H9 (cell line): ENCODE results near the gene SARS1. TPM values are rescaled to one million over a fixed set of nuclear protein-coding genes. Genes with fewer than 3 reads are reported as not detected.

Experiments
- DNase-seq: peaks from one replicate; pipeline ENCODE4 v3.0.0-alpha.2; 2017
- H2AFZ ChIP-seq: one replicate; pipeline ENCODE4 v1.6.1; 2013; ENCODE audit warnings: mild to moderate bottlenecking, low read length, control low read depth, moderate library complexity
- H2AK5ac ChIP-seq: 2 replicates; pipeline ENCODE4 v1.6.1; 2013; ENCODE audit warnings: low read length, control low read depth, mixed read lengths; ENCODE audit not compliant: insufficient read length
- H2BK120ac ChIP-seq: one replicate; pipeline ENCODE4 v1.6.1; 2013; ENCODE audit warnings: low read depth, mild to moderate bottlenecking, low read length, control low read depth, inconsistent platforms; ENCODE audit not compliant: poor library complexity, severe bottlenecking
- H2BK12ac ChIP-seq: 2 replicates; pipeline ENCODE4 v1.6.1; 2013; ENCODE audit warnings: low read length, control low read depth, mixed read lengths, low read depth; ENCODE audit not compliant: insufficient read length
- H2BK15ac ChIP-seq: 2 replicates; pipeline ENCODE4 v1.6.1; 2013; ENCODE audit warnings: low read depth, low read length, control low read depth
- H2BK20ac ChIP-seq: one replicate; pipeline ENCODE4 v1.6.1; 2013; ENCODE audit warnings: low read depth, mild to moderate bottlenecking, low read length, control low read depth, inconsistent platforms; ENCODE audit not compliant: poor library complexity, severe bottlenecking
- H2BK5ac ChIP-seq: 2 replicates; pipeline ENCODE4 v1.6.1; 2013; ENCODE audit warnings: low read length, control low read depth, mixed read lengths; ENCODE audit not compliant: insufficient read length
- H3K14ac ChIP-seq: 2 replicates; pipeline ENCODE4 v1.6.1; 2013; ENCODE audit warnings: low read length, control low read depth; ENCODE audit not compliant: insufficient read depth
- H3K18ac ChIP-seq: 2 replicates; pipeline ENCODE4 v1.6.1; 2013; ENCODE audit warnings: low read depth, mild to moderate bottlenecking, mixed read lengths, low read length, control low read depth; ENCODE audit not compliant: insufficient read length
- H3K23ac ChIP-seq: 2 replicates; pipeline ENCODE4 v1.6.1; 2013; ENCODE audit warnings: low read length, control low read depth, mixed read lengths, low read depth; ENCODE audit not compliant: insufficient read length
- H3K23me2 ChIP-seq: 2 replicates; pipeline ENCODE4 v1.6.1; 2013; ENCODE audit warnings: low read depth, mild to moderate bottlenecking, mixed read lengths, low read length, control low read depth; ENCODE audit not compliant: insufficient read length, poor library complexity, severe bottlenecking
- H3K27ac ChIP-seq: 2 replicates; pipeline ENCODE4 v1.5.1; 2013; ENCODE audit warnings: low read length, control low read depth, mixed read lengths, low read depth; ENCODE audit not compliant: insufficient read length
- H3K27me3 ChIP-seq: 2 replicates; pipeline ENCODE4 v1.6.1; 2013; ENCODE audit warnings: low read length, control low read depth, inconsistent platforms; ENCODE audit not compliant: insufficient read depth
- H3K4ac ChIP-seq: 2 replicates; pipeline ENCODE4 v1.6.1; 2013; ENCODE audit warnings: low read depth, mild to moderate bottlenecking, control low read depth, inconsistent platforms, low read length, moderate library complexity
- H3K4me1 ChIP-seq: 2 replicates; pipeline ENCODE4 v1.6.1; 2013; ENCODE audit warnings: low read length, control low read depth, inconsistent platforms; ENCODE audit not compliant: insufficient read depth
- H3K4me2 ChIP-seq: 2 replicates; pipeline ENCODE4 v1.6.1; 2013; ENCODE audit warnings: low read length, control low read depth, mixed read lengths; ENCODE audit not compliant: insufficient read length, insufficient read depth
- H3K56ac ChIP-seq: 2 replicates; pipeline ENCODE4 v1.6.1; 2013; ENCODE audit warnings: low read depth, mild to moderate bottlenecking, mixed read lengths, low read length, control low read depth; ENCODE audit not compliant: insufficient read length
- H3K79me1 ChIP-seq: 2 replicates; pipeline ENCODE4 v1.6.1; 2013; ENCODE audit warnings: low read depth, mild to moderate bottlenecking, moderate library complexity, low read length, control low read depth, inconsistent platforms; ENCODE audit not compliant: insufficient read depth, poor library complexity, severe bottlenecking
- H3K79me2 ChIP-seq: 2 replicates; pipeline ENCODE4 v1.6.1; 2013; ENCODE audit warnings: low read length, control low read depth, inconsistent platforms; ENCODE audit not compliant: insufficient read depth
- H3K9ac ChIP-seq: 2 replicates; pipeline ENCODE4 v1.6.1; 2013; ENCODE audit warnings: low read length, control low read depth, mixed read lengths; ENCODE audit not compliant: insufficient read length; ENCODE audit errors: extremely low read depth
- H3K9me3 ChIP-seq: one replicate; pipeline ENCODE4 v1.6.1; 2013; ENCODE audit warnings: low read depth, low read length, inconsistent platforms; ENCODE audit not compliant: control insufficient read depth
- H3T11ph ChIP-seq: one replicate; pipeline ENCODE4 v1.6.1; 2013; ENCODE audit warnings: mild to moderate bottlenecking, low read length, control low read depth, inconsistent platforms
- H4K20me1 ChIP-seq: one replicate; pipeline ENCODE4 v1.6.1; 2013; ENCODE audit not compliant: control insufficient read depth, insufficient read length, insufficient read depth
- H4K5ac ChIP-seq: 2 replicates; pipeline ENCODE4 v1.6.1; 2013; ENCODE audit warnings: low read depth, mild to moderate bottlenecking, mixed read lengths, low read length, control low read depth; ENCODE audit not compliant: insufficient read length
- H4K8ac ChIP-seq: replicated peaks from 2 replicates; pipeline ENCODE4 v1.6.1; 2013; ENCODE audit warnings: low read length, control low read depth, mixed read lengths, low read depth; ENCODE audit not compliant: insufficient read length
- H4K91ac ChIP-seq: 2 replicates; pipeline ENCODE4 v1.6.1; 2013; ENCODE audit warnings: low read depth, mild to moderate bottlenecking, moderate library complexity, mixed read lengths, low read length, control low read depth; ENCODE audit not compliant: insufficient read length
- H3K27ac Mint-ChIP-seq, 3 experiments: 2 replicates in 2 of 3; 3 replicates in 1 of 3; pipeline ENCODE4 v1.8.0; 2020 to 2021; ENCODE audit warnings: mixed read lengths in 3 of 3, mild to moderate bottlenecking in 1 of 3, moderate library complexity in 1 of 3
- H3K27me3 Mint-ChIP-seq: 2 replicates; pipeline ENCODE4 v1.8.0; 2021; ENCODE audit warnings: low read depth, mild to moderate bottlenecking, moderate library complexity, mixed read lengths
- H3K36me3 Mint-ChIP-seq, 3 experiments: 2 replicates in 2 of 3; 3 replicates in 1 of 3; pipeline ENCODE4 v1.8.0; 2020 to 2021; ENCODE audit warnings: low read depth in 3 of 3, mixed read lengths in 3 of 3; ENCODE audit not compliant: insufficient read depth in 1 of 3
- H3K4me1 Mint-ChIP-seq, 2 experiments: 2 replicates each; pipeline ENCODE4 v1.8.0; 2020; ENCODE audit warnings: mixed read lengths in 2 of 2
- H3K4me3 Mint-ChIP-seq, 2 experiments: 2 replicates in 1 of 2; 3 replicates in 1 of 2; pipeline ENCODE4 v1.8.0; 2020 to 2021; ENCODE audit warnings: mild to moderate bottlenecking in 2 of 2, mixed read lengths in 2 of 2, moderate library complexity in 1 of 2
- H3K9me3 Mint-ChIP-seq, 2 experiments: 2 replicates in 1 of 2; 3 replicates in 1 of 2; pipeline ENCODE4 v1.8.0; 2020; ENCODE audit warnings: mild to moderate bottlenecking in 2 of 2, mixed read lengths in 2 of 2, moderate library complexity in 1 of 2
- CTCF ChIP-seq: fragments of 200-600 bp; sonication (generic); conservative IDR thresholded peaks from 3 replicates; pipeline ENCODE4 v1.8.0; 2021; ENCODE audit warnings: antibody characterized with exemption, mild to moderate bottlenecking
- WGBS: extraction: QIAGEN DNeasy Blood & Tissue Kit; methylation state at CpG from one replicate; pipeline ENCODE4 v1.1.7; 2013; ENCODE audit warnings: missing lambda C conversion rate, low lambda C conversion rate, mixed read lengths; ENCODE audit not compliant: insufficient read length; ENCODE audit errors: extremely low coverage; 5-methylcytosine and 5-hydroxymethylcytosine counted together
- total RNA-seq: library from RNA; stranded (reverse); gene quantifications from 2 replicates; pipeline ENCODE4 v1.2.1, GENCODE V29; 2021

Gene SARS1
- total RNA-seq, 1 experiment from 2014 or later, result 139 TPM

- WGBS, result no CpG with 5 or more reads among the region's 5 CpGs
- H3K23me2 ChIP-seq, result no peaks in the 10 kb centered on the region
- H3K79me2 ChIP-seq, result no peaks in the 10 kb centered on the region
- no peak overlapping the region for H2BK20ac ChIP-seq
- Mint-ChIP-seq H3K36me3 (no peaks in the 10 kb centered on the region), H3K4me3 (no peak overlapping the region), H3K4me1 (peaks cover 16 to 22% of the 10 kb centered on the region in 2 experiments), H3K27ac (no peak overlapping the region), H3K9me3 (no peaks in the 10 kb centered on the region), H3K27me3 (peaks cover 7% of the 10 kb centered on the region)
- H3K9me3 ChIP-seq, result no peaks in the 10 kb centered on the region
- H4K91ac ChIP-seq, result no peak overlapping the region
- no peaks in the 10 kb centered on the region for H3K79me1 ChIP-seq
- no peak overlapping the region for H4K8ac ChIP-seq
- no peak overlapping the region for H3K9ac ChIP-seq
- H3K27ac ChIP-seq, result no peak overlapping the region
- H3K14ac ChIP-seq, result no peak overlapping the region
- H3K4me2 ChIP-seq, result no peak overlapping the region
- H2BK120ac ChIP-seq, result no peak overlapping the region
- no peaks in the 10 kb centered on the region for H3K27me3 ChIP-seq
- no peak overlapping the region for H4K5ac ChIP-seq
- H2AK5ac ChIP-seq, result no peak overlapping the region
- no peak overlapping the region for H3K23ac ChIP-seq
- H3K18ac ChIP-seq, result no peak overlapping the region
- H3T11ph ChIP-seq, result no peak overlapping the region
- H3K4me1 ChIP-seq, result no peaks in the 10 kb centered on the region
- no peaks in the 10 kb centered on the region for H4K20me1 ChIP-seq
- H3K4ac ChIP-seq, result no peak overlapping the region
- H2BK15ac ChIP-seq, result no peak overlapping the region
- no peak overlapping the region for H3K56ac ChIP-seq
- DNase-seq, result no peak
- no peak for TF ChIP-seq CTCF
- H2AFZ ChIP-seq, result no peak overlapping the region
- H2BK5ac ChIP-seq, result no peak overlapping the region
- no peak overlapping the region for H2BK12ac ChIP-seq
Measured at GRCh38 chr1:109187127-109187526, 26.6 kb upstream of the SARS1 start.
